IgD-negative memory B cell (primary cell): ENCODE measurements around the gene ATP10A. TPM values are rescaled to one million over a fixed set of nuclear protein-coding genes. Genes with fewer than 3 reads are reported as not detected.

Experiments used
- H3K27ac Mint-ChIP-seq, 3 donors: one replicate each; pipeline ENCODE4 v1.8.0; 2020 to 2022; ENCODE audit warnings: mild to moderate bottlenecking in 3 of 3, mixed read lengths in 3 of 3, moderate library complexity in 1 of 3
- H3K27me3 Mint-ChIP-seq: one replicate; pipeline ENCODE4 v1.8.0; 2021; ENCODE audit warnings: mixed read lengths
- H3K36me3 Mint-ChIP-seq: one replicate; pipeline ENCODE4 v1.8.0; 2020; ENCODE audit warnings: mild to moderate bottlenecking, mixed read lengths
- H3K4me1 Mint-ChIP-seq, 3 donors: one replicate each; pipeline ENCODE4 v1.8.0; 2020 to 2022; ENCODE audit warnings: mixed read lengths in 3 of 3, mild to moderate bottlenecking in 1 of 3
- H3K4me3 Mint-ChIP-seq, 4 donors: one replicate each; pipeline ENCODE4 v1.8.0; 2020 to 2022; ENCODE audit warnings: mild to moderate bottlenecking in 4 of 4, mixed read lengths in 4 of 4, moderate library complexity in 3 of 4
- H3K9me3 Mint-ChIP-seq, 3 donors: one replicate each; pipeline ENCODE4 v1.8.0; 2020 to 2021; ENCODE audit warnings: mixed read lengths in 3 of 3, mild to moderate bottlenecking in 1 of 3
- polyA plus RNA-seq: library from polyadenylated mRNA; unstranded; fragments of 300-500 nt; fragmentation: Illumina TruSeq; gene quantifications from one replicate; pipeline ENCODE4 v1.2.3, GENCODE V29; 2021

The ATP10A gene
- polyA plus RNA-seq, 1 donor from 2014 or later = 0.48 TPM

GRCh38 chr15:25874379-25874778, 11.3 kb upstream of the ATP10A start:
- no peak overlapping the region for H3K27ac Mint-ChIP-seq
- H3K36me3 Mint-ChIP-seq = no peaks in the 10 kb centered on the region
- no peaks in the 10 kb centered on the region for H3K27me3 Mint-ChIP-seq
- H3K4me1 Mint-ChIP-seq = peaks cover 0 to 2% (median under 1%) of the 10 kb centered on the region in 3 donors
- peaks cover 0 to 2% (median 0%) of the 10 kb centered on the region in 3 donors for H3K9me3 Mint-ChIP-seq
- H3K4me3 Mint-ChIP-seq = no peak overlapping the region

- Mint-ChIP-seq H3K4me1 (peaks cover 0 to 4% (median 2%) of the 10 kb centered on the region in 3 donors), H3K36me3 (no peaks in the 10 kb centered on the region), H3K9me3 (peaks cover 0 to 2% (median 0%) of the 10 kb centered on the region in 3 donors), H3K27me3 (peaks cover 6% of the 10 kb centered on the region), H3K4me3 (no peak overlapping the region), H3K27ac (no peak overlapping the region)
Measured at GRCh38 chr15:25871403-25871802, 8.3 kb upstream of the ATP10A start.

GRCh38 chr15:25870938-25871337, 7.8 kb upstream of the ATP10A start:
- Mint-ChIP-seq H3K27me3 (peaks cover 10% of the 10 kb centered on the region), H3K36me3 (no peaks in the 10 kb centered on the region), H3K4me1 (peaks cover 0 to 4% (median 2%) of the 10 kb centered on the region in 3 donors), H3K4me3 (no peak overlapping the region), H3K9me3 (peaks cover 0 to 2% (median 0%) of the 10 kb centered on the region in 3 donors), H3K27ac (no peak overlapping the region)

GRCh38 chr15:25869701-25870100, 6.6 kb upstream of the ATP10A start:
- Mint-ChIP-seq H3K36me3 (no peaks in the 10 kb centered on the region), H3K27me3 (peaks cover 12% of the 10 kb centered on the region), H3K27ac (no peak overlapping the region), H3K4me3 (peak overlapping the region in 1 of 4 donors; percentile 10), H3K9me3 (peaks cover 0 to 2% (median 0%) of the 10 kb centered on the region in 3 donors), H3K4me1 (peaks cover 0 to 4% (median 2%) of the 10 kb centered on the region in 3 donors)

- H3K36me3 Mint-ChIP-seq = peaks cover 2% of the 10 kb centered on the region
- no peak overlapping the region for H3K4me3 Mint-ChIP-seq
- H3K9me3 Mint-ChIP-seq = peaks cover 0 to 2% (median 0%) of the 10 kb centered on the region in 3 donors
- peaks cover 4 to 6% (median 4%) of the 10 kb centered on the region in 3 donors for H3K4me1 Mint-ChIP-seq
- no peak overlapping the region for H3K27ac Mint-ChIP-seq
- H3K27me3 Mint-ChIP-seq = peaks cover 28% of the 10 kb centered on the region
Measured at GRCh38 chr15:25866874-25867273, 3.7 kb upstream of the ATP10A start.

GRCh38 chr15:25866251-25866650, 3.1 kb upstream of the ATP10A start:
- Mint-ChIP-seq H3K4me1 (peaks cover 4 to 10% (median 9%) of the 10 kb centered on the region in 3 donors), H3K27ac (no peak overlapping the region), H3K27me3 (peaks cover 34% of the 10 kb centered on the region), H3K36me3 (peaks cover 2% of the 10 kb centered on the region), H3K9me3 (peaks cover 0 to 2% (median 0%) of the 10 kb centered on the region in 3 donors), H3K4me3 (no peak overlapping the region)

GRCh38 chr15:25864966-25865365, 1.8 kb upstream of the ATP10A start:
- peaks cover 45% of the 10 kb centered on the region for H3K27me3 Mint-ChIP-seq
- H3K4me1 Mint-ChIP-seq = peaks cover 8 to 17% (median 10%) of the 10 kb centered on the region in 3 donors
- H3K27ac Mint-ChIP-seq = peak overlapping the region in 1 of 3 donors; percentile 84
- peaks cover 2% of the 10 kb centered on the region for H3K36me3 Mint-ChIP-seq
- H3K4me3 Mint-ChIP-seq = peak overlapping the region in 2 of 4 donors; percentile 67 to 84
- H3K9me3 Mint-ChIP-seq = peaks cover 0 to 2% (median 0%) of the 10 kb centered on the region in 3 donors

GRCh38 chr15:25863968-25864580, 947 bp upstream of the ATP10A start:
- Mint-ChIP-seq H3K36me3 (peaks cover 2% of the 10 kb centered on the region), H3K27ac (no peak overlapping the region), H3K4me1 (peaks cover 8 to 15% (median 8%) of the 10 kb centered on the region in 3 donors), H3K27me3 (peaks cover 45% of the 10 kb centered on the region), H3K4me3 (peak overlapping the region in 3 of 4 donors; percentile 70 to 77 (median 73)), H3K9me3 (peaks cover 0 to 2% (median 0%) of the 10 kb centered on the region in 3 donors)

GRCh38 chr15:25862472-25863110, 536 bp downstream of the ATP10A start:
- peaks cover 49% of the 10 kb centered on the region for H3K27me3 Mint-ChIP-seq
- peaks cover 8 to 15% (median 12%) of the 10 kb centered on the region in 3 donors for H3K4me1 Mint-ChIP-seq
- H3K9me3 Mint-ChIP-seq = no peaks in the 10 kb centered on the region
- peak overlapping the region in 3 of 4 donors; percentile 72 to 84 (median 84) for H3K4me3 Mint-ChIP-seq
- peaks cover 2% of the 10 kb centered on the region for H3K36me3 Mint-ChIP-seq
- H3K27ac Mint-ChIP-seq = no peak overlapping the region

GRCh38 chr15:25862071-25862471, 1.1 kb downstream of the ATP10A start:
- Mint-ChIP-seq H3K36me3 (peaks cover 2% of the 10 kb centered on the region), H3K27me3 (peaks cover 48% of the 10 kb centered on the region), H3K9me3 (no peaks in the 10 kb centered on the region), H3K4me1 (peaks cover 8 to 15% (median 12%) of the 10 kb centered on the region in 3 donors), H3K4me3 (peak overlapping the region in 3 of 4 donors; percentile 72 to 84 (median 84)), H3K27ac (no peak overlapping the region)

- peak overlapping the region; percentile 62 to 84 (median 78) for H3K4me3 Mint-ChIP-seq
- peaks cover 41% of the 10 kb centered on the region for H3K27me3 Mint-ChIP-seq
- peak overlapping the region in 1 of 3 donors; percentile 48 for H3K27ac Mint-ChIP-seq
- H3K4me1 Mint-ChIP-seq = peaks cover 6 to 15% (median 12%) of the 10 kb centered on the region in 3 donors
- no peaks in the 10 kb centered on the region for H3K9me3 Mint-ChIP-seq
- H3K36me3 Mint-ChIP-seq = peaks cover 2% of the 10 kb centered on the region
Measured at GRCh38 chr15:25860885-25861866, 2.0 kb downstream of the ATP10A start.

- peak overlapping the region in 1 of 3 donors; percentile 21 for H3K27ac Mint-ChIP-seq
- H3K4me1 Mint-ChIP-seq = peaks cover 6 to 15% (median 12%) of the 10 kb centered on the region in 3 donors
- H3K9me3 Mint-ChIP-seq = no peaks in the 10 kb centered on the region
- H3K27me3 Mint-ChIP-seq = peaks cover 40% of the 10 kb centered on the region
- peaks cover 2% of the 10 kb centered on the region for H3K36me3 Mint-ChIP-seq
- H3K4me3 Mint-ChIP-seq = peak overlapping the region in 2 of 4 donors; percentile 51 to 60
Measured at GRCh38 chr15:25859838-25860645, 3.1 kb downstream of the ATP10A start.

- Mint-ChIP-seq H3K27ac (no peak overlapping the region), H3K4me3 (no peak overlapping the region), H3K9me3 (no peaks in the 10 kb centered on the region), H3K36me3 (peaks cover 2% of the 10 kb centered on the region), H3K4me1 (peaks cover 6 to 16% (median 15%) of the 10 kb centered on the region in 3 donors), H3K27me3 (peaks cover 34% of the 10 kb centered on the region)
Measured at GRCh38 chr15:25858952-25859760, 4.0 kb downstream of the ATP10A start.
